MM.1S (cell line): Measurements from ENCODE around the gene SERPINA12.

ENCODE experiments used
- DNase-seq: peaks from one replicate; pipeline ENCODE4 v3.0.0-alpha.2; 2015
- H2AFZ ChIP-seq: fragments of 300-600 bp; sonication (generic); 2 replicates; pipeline ENCODE4 v1.6.0; 2016; ENCODE audit warnings: antibody characterized with exemption, low read length
- H3F3A ChIP-seq: fragments of 300-600 bp; sonication (generic); 2 replicates; pipeline ENCODE4 v1.6.1; 2016; ENCODE audit warnings: mild to moderate bottlenecking, antibody characterized with exemption, low read length, moderate library complexity, mixed read lengths; ENCODE audit not compliant: insufficient read depth
- H3K27ac ChIP-seq: fragments of 300-600 bp; sonication (generic); 2 replicates; pipeline ENCODE4 v1.5.1; 2016; ENCODE audit warnings: mild to moderate bottlenecking, low read length
- H3K27me3 ChIP-seq: fragments of 300-600 bp; sonication (generic); replicated peaks from 2 replicates; pipeline ENCODE4 v1.6.0; 2016; ENCODE audit warnings: low read length; ENCODE audit not compliant: insufficient read depth
- H3K36me3 ChIP-seq: fragments of 300-600 bp; sonication (generic); replicated peaks from 2 replicates; pipeline ENCODE4 v1.6.1; 2016; ENCODE audit warnings: mild to moderate bottlenecking, low read length, mixed read lengths; ENCODE audit not compliant: insufficient read depth
- H3K4me1 ChIP-seq: fragments of 300-600 bp; sonication (generic); 2 replicates; pipeline ENCODE4 v1.6.1; 2016; ENCODE audit warnings: low read length, mixed read lengths
- H3K4me2 ChIP-seq: fragments of 300-600 bp; sonication (generic); 2 replicates; pipeline ENCODE4 v1.6.0; 2016; ENCODE audit warnings: low read depth, low read length
- H3K4me3 ChIP-seq: fragments of 300-600 bp; sonication (generic); 2 replicates; pipeline ENCODE4 v1.5.1; 2016; ENCODE audit warnings: low read length, mixed read lengths
- H3K79me2 ChIP-seq: fragments of 300-600 bp; sonication (generic); 2 replicates; pipeline ENCODE4 v1.6.1; 2016; ENCODE audit warnings: mixed run types, low read length, mixed read lengths
- H3K9ac ChIP-seq: fragments of 300-600 bp; sonication (generic); 2 replicates; pipeline ENCODE4 v1.6.1; 2016; ENCODE audit warnings: low read length, mixed read lengths
- H3K9me2 ChIP-seq: fragments of 300-600 bp; sonication (generic); replicated peaks from 2 replicates; pipeline ENCODE4 v1.6.1; 2016; ENCODE audit warnings: mild to moderate bottlenecking, low read length, mixed read lengths; ENCODE audit not compliant: insufficient read depth
- H3K9me3 ChIP-seq: fragments of 300-600 bp; sonication (generic); replicated peaks from 2 replicates; pipeline ENCODE4 v1.6.1; 2016; ENCODE audit warnings: mild to moderate bottlenecking, low read length, mixed read lengths; ENCODE audit not compliant: insufficient read depth
- H4K20me1 ChIP-seq: fragments of 300-600 bp; sonication (generic); 2 replicates; pipeline ENCODE4 v1.6.1; 2016; ENCODE audit warnings: mild to moderate bottlenecking, low read length, moderate library complexity, mixed read lengths; ENCODE audit not compliant: insufficient read depth
- EZH2 ChIP-seq: fragments of 300-600 bp; sonication (generic); optimal IDR thresholded peaks from 2 replicates; pipeline ENCODE3; 2017; ENCODE audit warnings: low read depth, mild to moderate bottlenecking, antibody characterized with exemption, low read length, mixed read lengths
- EZH2phosphoT487 ChIP-seq: fragments of 300-600 bp; sonication (generic); IDR thresholded peaks from 2 replicates; pipeline ENCODE4 v1.6.1; 2018; ENCODE audit warnings: antibody characterized with exemption, low read length
- TF ChIP-seq, protein P1 (sequence below): fragments of 300-600 bp; sonication (generic); IDR thresholded peaks from 2 replicates; pipeline ENCODE4 v1.5.1; 2016; ENCODE audit warnings: antibody characterized with exemption, low read length, mixed read lengths

The SERPINA12 gene

GRCh38 chr14:94462219-94462551, 47.1 kb downstream of the SERPINA12 start:
- DNase-seq, result no peak
- TF ChIP-seq, protein P1, sequence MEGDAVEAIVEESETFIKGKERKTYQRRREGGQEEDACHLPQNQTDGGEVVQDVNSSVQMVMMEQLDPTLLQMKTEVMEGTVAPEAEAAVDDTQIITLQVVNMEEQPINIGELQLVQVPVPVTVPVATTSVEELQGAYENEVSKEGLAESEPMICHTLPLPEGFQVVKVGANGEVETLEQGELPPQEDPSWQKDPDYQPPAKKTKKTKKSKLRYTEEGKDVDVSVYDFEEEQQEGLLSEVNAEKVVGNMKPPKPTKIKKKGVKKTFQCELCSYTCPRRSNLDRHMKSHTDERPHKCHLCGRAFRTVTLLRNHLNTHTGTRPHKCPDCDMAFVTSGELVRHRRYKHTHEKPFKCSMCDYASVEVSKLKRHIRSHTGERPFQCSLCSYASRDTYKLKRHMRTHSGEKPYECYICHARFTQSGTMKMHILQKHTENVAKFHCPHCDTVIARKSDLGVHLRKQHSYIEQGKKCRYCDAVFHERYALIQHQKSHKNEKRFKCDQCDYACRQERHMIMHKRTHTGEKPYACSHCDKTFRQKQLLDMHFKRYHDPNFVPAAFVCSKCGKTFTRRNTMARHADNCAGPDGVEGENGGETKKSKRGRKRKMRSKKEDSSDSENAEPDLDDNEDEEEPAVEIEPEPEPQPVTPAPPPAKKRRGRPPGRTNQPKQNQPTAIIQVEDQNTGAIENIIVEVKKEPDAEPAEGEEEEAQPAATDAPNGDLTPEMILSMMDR, result no peak
- TF ChIP-seq EZH2, result no peak
- TF ChIP-seq EZH2phosphoT487, result no peak
- Histone ChIP-seq H3K4me1 (no peaks in the 10 kb centered on the region), H3K9ac (no peak overlapping the region), H3K27me3 (no peaks in the 10 kb centered on the region), H3K79me2 (no peaks in the 10 kb centered on the region), H3K4me2 (no peak overlapping the region), H3K36me3 (no peaks in the 10 kb centered on the region), H2AFZ (no peak overlapping the region), H3K27ac (no peak overlapping the region), H3F3A (no peaks in the 10 kb centered on the region), H3K4me3 (no peak overlapping the region), H3K9me3 (no peaks in the 10 kb centered on the region), H4K20me1 (no peaks in the 10 kb centered on the region), H3K9me2 (no peaks in the 10 kb centered on the region)

DNA sequence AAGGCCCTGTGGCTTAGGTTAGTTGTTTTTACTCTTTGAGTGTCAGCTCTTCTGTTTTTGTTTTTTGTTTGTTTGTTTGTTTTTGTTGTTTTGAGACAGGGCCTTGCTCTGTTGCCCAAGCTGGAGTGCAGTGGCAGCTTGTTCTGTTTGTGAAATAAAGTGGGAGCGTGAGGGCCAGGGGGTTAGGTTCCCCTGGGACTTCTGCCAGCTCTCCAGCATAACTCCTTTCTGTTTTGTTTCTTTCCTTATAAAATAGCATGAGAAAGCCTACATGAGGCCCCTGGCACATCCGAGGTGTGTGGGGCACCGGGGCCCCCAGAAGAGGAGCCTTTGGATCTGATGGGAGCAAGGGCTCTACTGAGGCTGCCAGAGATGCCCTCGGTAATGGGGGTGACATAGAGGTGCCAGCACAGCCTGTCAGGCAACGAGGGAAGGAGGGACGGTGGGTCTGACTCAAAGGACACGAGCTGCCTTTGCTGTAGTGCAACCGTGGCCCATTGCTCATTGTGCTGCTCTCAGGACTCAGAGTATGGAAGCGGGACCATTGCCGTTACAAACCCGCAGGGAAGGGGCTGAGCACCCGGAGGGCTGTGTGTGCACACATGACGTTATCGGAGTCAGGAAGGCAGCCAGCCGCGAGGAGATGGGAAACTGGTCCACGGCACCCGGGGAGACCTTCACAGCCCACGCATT, 47.6 kb downstream of the SERPINA12 start:
- H3F3A ChIP-seq, result no peaks in the 10 kb centered on the region
- no peaks in the 10 kb centered on the region for H3K9me3 ChIP-seq
- no peak overlapping the region for H2AFZ ChIP-seq
- H3K36me3 ChIP-seq, result no peaks in the 10 kb centered on the region
- DNase-seq, result no peak
- H3K4me3 ChIP-seq, result no peak overlapping the region
- no peak overlapping the region for H3K27ac ChIP-seq
- H3K9ac ChIP-seq, result no peak overlapping the region
- TF ChIP-seq, protein P1, result no peak
- TF ChIP-seq EZH2phosphoT487 (no peak), EZH2 (no peak)
- H3K27me3 ChIP-seq, result no peaks in the 10 kb centered on the region
- no peaks in the 10 kb centered on the region for H3K4me1 ChIP-seq
- H3K9me2 ChIP-seq, result no peaks in the 10 kb centered on the region
- H3K4me2 ChIP-seq, result no peak overlapping the region
- no peaks in the 10 kb centered on the region for H4K20me1 ChIP-seq
- no peaks in the 10 kb centered on the region for H3K79me2 ChIP-seq

DNA sequence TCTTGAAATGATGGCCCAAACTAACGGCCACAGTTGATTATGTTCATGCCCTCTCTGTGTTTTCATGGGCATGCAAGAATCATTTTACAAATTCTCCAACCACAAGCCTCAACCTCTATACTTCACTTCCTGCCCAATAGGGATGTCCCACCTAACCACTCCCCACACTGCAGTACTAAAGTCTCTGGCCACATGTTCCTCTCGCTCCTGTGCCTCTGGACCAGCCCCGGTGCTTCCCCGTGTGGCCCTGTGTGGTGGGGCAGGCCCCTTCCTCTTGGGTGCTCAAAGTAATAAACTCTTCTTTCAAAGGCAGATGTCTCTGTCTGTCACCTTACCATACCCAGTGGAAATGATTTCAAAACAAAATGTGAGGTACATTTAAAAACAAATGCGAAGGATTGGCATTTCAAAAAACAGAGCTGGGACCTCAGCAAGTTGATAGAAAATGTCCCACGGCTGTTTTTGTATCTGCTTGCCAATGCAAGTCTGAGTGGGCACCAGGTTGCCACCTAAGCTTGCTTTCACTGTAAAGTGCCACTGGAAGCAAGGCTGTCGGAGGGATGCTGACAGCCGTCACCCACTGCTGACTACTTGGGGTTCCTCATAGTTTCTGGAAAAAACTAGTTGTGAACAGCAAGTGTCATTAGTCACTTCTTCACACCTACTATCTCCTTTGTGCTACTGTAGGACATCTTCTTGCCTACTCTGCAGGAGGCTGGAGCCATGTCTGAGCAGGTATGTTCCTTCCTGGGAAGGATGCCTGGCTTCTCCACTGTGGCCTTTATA, 48.4 kb downstream of the SERPINA12 start:
- H3K9me3 ChIP-seq, result no peaks in the 10 kb centered on the region
- H3K36me3 ChIP-seq, result no peaks in the 10 kb centered on the region
- H4K20me1 ChIP-seq, result no peaks in the 10 kb centered on the region
- TF ChIP-seq, protein P1, result no peak
- TF ChIP-seq EZH2phosphoT487, result no peak
- no peak for TF ChIP-seq EZH2
- H2AFZ ChIP-seq, result no peak overlapping the region
- H3K27me3 ChIP-seq, result no peaks in the 10 kb centered on the region
- H3K9ac ChIP-seq, result no peak overlapping the region
- no peak overlapping the region for H3K27ac ChIP-seq
- no peak overlapping the region for H3K4me3 ChIP-seq
- H3K79me2 ChIP-seq, result no peaks in the 10 kb centered on the region
- DNase-seq, result no peak
- H3F3A ChIP-seq, result no peaks in the 10 kb centered on the region
- no peaks in the 10 kb centered on the region for H3K9me2 ChIP-seq
- no peak overlapping the region for H3K4me2 ChIP-seq
- H3K4me1 ChIP-seq, result no peaks in the 10 kb centered on the region
